Effector CD4-positive, alpha-beta T cell (primary cell): ENCODE measurements around the gene FIGN. TPM values are rescaled to one million over a fixed set of nuclear protein-coding genes. Genes with fewer than 3 reads are reported as not detected.

Experiments
- DNase-seq: peaks from one replicate; pipeline ENCODE4 v3.0.0-alpha.2; 2020
- total RNA-seq: gene quantifications from one replicate; lab custom pipeline; 2026; lab: John Stamatoyannopoulos, UW

FIGN gene, protein sequence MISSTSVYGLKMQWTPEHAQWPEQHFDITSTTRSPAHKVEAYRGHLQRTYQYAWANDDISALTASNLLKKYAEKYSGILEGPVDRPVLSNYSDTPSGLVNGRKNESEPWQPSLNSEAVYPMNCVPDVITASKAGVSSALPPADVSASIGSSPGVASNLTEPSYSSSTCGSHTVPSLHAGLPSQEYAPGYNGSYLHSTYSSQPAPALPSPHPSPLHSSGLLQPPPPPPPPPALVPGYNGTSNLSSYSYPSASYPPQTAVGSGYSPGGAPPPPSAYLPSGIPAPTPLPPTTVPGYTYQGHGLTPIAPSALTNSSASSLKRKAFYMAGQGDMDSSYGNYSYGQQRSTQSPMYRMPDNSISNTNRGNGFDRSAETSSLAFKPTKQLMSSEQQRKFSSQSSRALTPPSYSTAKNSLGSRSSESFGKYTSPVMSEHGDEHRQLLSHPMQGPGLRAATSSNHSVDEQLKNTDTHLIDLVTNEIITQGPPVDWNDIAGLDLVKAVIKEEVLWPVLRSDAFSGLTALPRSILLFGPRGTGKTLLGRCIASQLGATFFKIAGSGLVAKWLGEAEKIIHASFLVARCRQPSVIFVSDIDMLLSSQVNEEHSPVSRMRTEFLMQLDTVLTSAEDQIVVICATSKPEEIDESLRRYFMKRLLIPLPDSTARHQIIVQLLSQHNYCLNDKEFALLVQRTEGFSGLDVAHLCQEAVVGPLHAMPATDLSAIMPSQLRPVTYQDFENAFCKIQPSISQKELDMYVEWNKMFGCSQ
- total RNA-seq, result not detected

- no peak for DNase-seq
Observed at GRCh38 chr2:163735685-163736432, at the start of gene FIGN. Gene FIGN (minus strand): TSS chr2:163736008. CDS start chr2:163734927, 1,081 bp downstream.

- DNase-seq, result no peak
Observed at GRCh38 chr2:163785162-163785561, 49.4 kb upstream of the FIGN start.

DNA sequence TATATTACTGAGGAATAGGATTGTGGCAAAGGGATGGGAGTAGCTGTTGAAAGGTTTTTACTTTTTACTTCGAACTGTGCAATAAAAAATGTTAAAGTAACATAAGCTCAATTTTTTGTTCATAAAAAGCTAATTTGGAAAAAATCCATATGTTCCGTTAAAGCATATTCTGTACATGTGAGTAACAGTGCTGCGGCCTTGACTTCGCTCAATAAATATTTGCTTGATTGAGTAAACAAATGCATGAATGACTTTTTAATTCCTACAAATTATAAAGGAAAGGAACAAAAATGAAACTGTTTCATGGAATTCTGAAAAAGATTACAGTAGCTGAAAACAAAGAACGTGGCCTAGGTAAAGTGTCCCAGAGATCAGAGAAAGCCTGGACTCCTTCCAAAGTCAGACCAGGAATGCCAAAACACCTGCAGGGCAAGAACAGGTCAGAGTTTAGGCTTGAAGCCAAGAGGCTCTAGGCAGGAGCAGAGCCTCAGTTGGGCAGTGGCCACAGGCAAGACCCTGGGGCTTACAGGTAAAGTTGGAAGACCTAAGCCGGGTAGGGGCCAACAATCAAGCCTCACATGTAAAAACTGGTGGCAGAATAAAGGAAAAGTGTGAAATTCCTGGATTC is 44.3 kb upstream of the FIGN start:
- no peak for DNase-seq

DNA sequence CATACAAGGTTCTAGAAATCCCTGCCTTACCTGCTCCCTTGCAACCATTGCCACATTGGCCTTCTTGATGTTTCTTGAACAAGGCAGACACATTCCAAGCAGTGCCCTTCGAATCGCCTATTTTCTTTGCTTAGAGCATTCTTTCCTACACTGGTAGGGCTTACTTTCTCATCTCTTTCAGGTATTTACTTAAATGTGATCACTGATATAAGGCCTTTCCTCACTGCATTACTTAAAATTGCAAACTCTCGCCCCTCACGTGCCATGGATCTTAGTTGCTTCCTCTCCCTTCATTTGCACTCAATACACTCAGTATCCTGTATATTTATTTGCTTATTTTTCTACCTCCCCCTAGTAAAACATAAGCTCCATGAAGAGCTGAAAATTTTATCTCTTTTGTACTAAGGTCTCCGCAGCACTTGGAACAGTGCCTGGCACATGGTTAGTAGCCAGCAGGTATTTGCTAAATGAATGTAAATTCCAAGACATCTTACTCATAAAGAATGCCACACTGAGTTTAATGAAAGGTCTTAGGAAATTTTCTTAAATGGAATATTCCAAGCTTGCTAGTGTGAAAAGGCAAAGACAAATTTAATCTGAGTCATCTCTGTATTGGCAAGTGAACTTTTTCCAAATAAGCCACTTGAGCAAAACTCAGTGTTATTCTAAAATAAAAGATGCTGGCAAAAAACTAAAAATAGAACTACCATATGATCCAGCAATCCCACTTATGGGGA is 42.4 kb upstream of the FIGN start:
- DNase-seq, result no peak

DNA sequence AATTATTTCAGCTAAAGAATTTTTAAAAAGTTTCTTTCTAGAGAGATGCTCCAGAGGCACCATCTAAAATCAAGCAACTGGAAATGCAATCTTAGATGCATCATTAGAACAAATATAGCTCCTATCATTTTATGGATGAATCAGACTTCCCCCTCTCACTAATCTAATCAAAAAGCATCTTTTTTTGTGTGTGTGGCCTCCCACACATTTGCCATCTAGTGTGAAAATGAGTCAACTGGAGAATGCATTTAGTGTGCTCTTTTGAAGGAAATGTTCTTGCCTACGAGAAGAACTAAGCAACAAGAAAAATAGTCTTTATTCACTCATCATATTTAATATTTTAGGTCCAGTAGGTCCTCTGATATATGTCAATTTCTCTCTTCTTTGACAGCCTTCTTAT is 39.5 kb upstream of the FIGN start:
- DNase-seq, result no peak

- DNase-seq, result no peak
Observed at GRCh38 chr2:163774862-163775261, 39.1 kb upstream of the FIGN start.

DNA sequence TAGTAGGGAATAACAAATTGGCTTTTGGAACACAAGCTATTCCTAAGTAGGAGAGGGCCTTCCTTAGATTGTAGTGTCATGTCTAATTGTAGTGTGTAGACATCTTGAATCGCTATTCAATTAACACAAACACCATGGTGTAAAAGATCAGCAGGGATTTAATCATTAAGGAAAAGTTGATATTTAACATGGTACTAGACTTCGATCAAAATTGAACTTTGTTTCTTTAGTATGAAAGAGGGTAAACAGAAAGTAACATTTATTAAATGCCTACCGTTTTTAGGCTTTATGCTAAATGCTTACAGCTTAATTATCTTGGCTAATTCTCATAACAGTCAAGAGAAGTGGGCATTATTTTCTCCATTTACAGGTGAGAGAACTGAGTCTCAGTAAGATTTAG is 37.5 kb upstream of the FIGN start:
- no peak for DNase-seq

DNA sequence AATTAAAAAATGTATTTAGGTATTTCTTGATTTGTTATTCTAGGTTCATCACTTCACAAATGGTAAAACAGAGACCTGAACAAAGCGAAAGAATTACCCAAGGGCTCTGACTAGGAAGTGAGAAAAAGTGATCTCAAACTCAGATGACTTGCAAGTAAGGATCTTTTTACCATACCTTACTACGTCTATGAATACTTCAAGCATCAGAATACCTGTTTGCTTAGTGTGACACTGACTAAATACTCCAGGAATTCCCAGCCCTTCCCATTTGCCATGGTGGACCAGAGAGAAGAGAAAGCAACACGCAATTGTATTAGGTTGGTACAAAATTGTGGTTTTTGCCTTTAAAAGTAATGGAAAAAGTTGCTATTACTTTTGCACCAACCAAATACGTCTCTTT is 35.8 kb upstream of the FIGN start:
- DNase-seq, result no peak

GRCh38 chr2:163768881-163769695 is 33.3 kb upstream of the FIGN start:
- no peak for DNase-seq

GRCh38 chr2:163767097-163767496 is 31.3 kb upstream of the FIGN start:
- DNase-seq, result no peak

DNA sequence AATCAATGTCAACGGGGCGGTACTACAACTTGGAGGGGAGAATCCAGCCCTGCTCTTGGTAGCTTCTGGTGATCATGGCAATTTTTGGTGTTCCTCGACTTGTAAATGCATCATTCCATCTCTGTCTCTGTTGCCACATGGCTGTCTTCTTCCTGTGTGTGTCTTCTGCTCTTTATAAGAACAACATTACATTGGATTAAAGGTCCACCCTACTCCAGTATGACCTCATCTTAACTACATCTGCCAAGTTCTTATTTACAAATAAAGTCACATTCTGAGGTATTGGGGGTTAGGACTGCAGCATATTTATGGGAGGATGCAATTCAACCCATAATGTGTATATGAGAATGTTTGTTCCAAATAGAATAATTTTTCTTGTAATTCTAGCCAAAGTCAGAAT is 28.8 kb upstream of the FIGN start:
- DNase-seq, result no peak

DNA sequence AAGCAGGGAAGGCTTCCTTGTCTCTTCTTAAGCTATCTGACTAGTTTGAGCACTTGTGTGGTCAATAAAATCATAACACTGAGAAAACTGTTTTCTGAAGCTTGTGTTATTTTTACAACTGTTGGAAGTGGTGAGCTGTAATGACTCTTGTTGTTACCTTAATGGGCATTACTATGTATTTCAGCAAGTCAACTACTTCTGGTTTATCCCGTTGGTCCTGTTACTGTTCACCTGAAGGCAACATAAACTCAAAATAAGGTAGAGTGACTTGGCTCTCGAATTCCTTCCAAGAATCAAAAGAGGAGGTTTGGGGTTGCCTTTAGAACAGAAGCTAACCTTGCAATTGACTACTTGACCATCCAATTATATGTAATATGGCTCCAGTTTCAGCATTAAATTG is 23.2 kb upstream of the FIGN start:
- no peak for DNase-seq

- no peak for DNase-seq
Observed at GRCh38 chr2:163757814-163758213, 22.0 kb upstream of the FIGN start.

GRCh38 chr2:163756588-163756987 is 20.8 kb upstream of the FIGN start:
- no peak for DNase-seq

DNA sequence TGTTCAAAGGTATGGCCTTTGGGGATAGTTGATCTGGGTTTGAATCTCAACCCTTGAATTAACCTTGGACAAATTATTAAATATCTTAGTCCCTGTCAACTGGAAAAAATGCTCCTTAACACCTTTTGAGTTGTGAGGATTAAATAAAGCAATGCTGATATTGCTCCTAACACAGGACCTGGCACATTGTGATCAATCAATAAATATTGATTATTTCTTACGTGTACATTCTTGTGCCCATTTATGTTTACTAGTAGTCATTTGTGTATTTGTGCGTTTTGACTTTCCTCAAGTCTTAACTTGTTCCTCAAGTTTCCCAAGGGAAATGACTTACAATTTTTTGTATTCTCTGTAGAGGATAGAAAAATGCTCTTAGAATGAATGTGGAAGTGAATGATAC is 19.6 kb upstream of the FIGN start:
- no peak for DNase-seq

DNA sequence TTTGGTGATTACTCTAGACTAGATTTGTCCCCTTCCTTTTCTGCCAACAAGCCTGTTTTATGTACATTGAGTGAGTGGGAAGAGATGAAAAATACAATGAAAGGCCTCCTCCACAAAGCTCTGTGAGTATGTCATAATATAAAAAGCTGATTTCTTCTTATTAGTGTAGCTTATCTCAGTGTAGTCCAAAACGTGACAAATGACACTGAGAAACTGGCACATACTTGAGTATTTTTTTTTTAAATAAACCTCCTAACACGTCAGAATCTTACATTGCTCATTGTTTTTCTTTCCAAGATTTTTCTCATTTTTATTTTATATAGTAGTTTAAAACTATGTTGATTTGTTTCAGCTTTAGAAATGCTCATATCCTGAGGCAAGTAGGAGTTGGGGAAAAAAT is 17.9 kb upstream of the FIGN start:
- no peak for DNase-seq

DNA sequence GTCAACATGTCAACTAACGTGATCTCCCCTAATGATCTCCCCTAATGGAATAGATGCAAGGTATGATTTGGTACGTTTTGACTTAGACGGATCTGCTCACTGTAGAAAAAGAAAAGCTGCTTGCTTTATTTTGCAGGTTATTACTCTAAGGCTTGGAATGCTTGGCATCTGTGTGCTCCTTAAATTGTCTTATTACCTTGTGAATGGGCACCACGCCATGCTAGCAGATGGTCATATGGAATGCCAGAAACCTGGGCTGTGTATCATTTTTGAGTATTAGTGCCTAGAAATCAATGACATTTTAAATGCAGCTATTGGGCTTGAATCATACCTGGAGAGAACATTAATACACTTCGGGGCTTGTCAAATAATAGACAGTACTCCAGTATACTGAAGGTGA is 16.5 kb upstream of the FIGN start:
- no peak for DNase-seq

DNA sequence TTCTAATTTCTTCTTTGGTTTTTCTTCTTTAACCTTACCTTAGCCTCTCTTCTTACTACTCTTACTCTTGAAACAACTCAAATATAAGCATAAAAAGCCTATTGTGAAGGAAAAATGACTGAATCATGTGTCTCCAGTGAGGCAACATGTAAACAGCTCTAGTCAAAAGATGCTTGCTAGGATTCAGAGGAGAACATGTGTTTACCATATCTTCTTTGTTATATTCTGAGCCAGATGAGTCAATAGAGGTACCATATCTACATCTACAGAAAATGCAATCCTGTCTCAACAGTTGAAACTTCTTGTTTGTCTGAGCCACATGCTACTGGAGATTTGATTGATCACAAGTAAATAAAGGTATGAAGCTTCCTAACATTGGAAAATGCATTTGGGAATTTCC is 15.9 kb upstream of the FIGN start:
- DNase-seq, result no peak

GRCh38 chr2:163748420-163748819 is 12.6 kb upstream of the FIGN start:
- no peak for DNase-seq

- no peak for DNase-seq
Observed at GRCh38 chr2:163741435-163741834, 5.6 kb upstream of the FIGN start.

DNA sequence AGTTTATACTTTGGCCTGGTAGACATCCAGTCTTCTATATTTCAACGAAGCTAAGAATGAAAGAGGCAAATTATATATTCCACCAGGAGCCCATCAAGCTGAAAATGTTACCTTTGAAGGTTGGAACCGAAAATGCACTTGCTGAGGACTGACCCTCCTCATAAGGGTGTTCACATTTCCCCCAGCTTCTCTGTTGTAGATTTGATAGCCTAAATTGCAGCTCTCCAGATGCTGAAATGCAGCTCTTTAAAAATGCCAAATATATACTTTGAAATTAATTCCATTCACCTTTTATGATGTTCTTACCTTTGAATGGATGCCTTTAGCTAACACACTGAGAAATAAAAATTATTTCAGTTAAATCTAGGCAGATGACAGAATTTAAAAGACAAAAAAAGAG is 1.8 kb upstream of the FIGN start:
- DNase-seq, result no peak

GRCh38 chr2:163737190-163737439 is 1.3 kb upstream of the FIGN start:
- no peak for DNase-seq
